AG09319 (cell line): Measurements from ENCODE around the gene VPS33B.
"Not testable (repeated sequence)": the region's sequence is repeated elsewhere in the genome, so short reads cannot be mapped to it uniquely, and the experiment has no call there.

Experiments used
- DNase-seq: peaks from one replicate; pipeline ENCODE4 v3.0.0-alpha.2; 2010; ENCODE audit warnings: low read depth; ENCODE audit errors: extremely low read depth
- CTCF ChIP-seq: IDR thresholded peaks from 2 replicates; pipeline ENCODE4 v1.5.1; 2011; ENCODE audit warnings: low read depth, mild to moderate bottlenecking, inconsistent platforms, low read length, moderate library complexity

Gene VPS33B

DNA sequence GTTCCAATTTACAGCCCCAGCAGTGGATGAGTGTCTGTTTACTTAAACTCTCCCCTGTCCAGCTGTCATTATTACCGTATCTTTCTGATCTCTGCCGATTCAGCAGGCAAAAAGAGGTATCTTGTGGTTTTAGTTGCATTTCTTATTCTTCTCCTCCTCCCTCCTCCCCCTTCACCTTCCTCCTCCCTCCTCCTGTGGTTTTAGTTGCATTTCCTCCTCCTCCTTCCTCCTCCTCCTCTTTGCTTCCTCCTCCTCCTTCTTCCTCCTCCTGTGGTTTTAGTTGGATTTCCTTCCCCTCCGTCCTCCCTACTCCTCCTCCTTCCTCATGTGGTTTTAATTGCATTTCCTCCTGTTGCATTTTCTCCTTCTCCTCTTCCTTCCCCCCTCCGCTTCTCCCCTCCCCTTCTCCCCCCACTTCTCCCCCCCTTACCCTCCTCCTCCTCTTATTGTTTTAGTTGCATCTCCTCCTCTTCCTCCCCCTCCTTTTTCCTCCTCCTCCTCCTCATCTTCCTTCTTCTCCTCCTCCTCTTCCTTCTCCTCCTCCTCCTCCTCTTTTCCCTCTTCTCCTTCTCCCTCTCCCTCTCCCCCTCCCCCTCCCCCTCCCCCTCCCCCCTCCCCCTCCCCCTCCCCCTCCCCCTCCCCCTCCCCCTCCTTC is 25.3 kb upstream of the VPS33B start:
- no peak for TF ChIP-seq CTCF
- DNase-seq, result no peak

GRCh38 chr15:91046056-91046455 is 23.7 kb upstream of the VPS33B start:
- DNase-seq, result not testable (repeated sequence)

DNA sequence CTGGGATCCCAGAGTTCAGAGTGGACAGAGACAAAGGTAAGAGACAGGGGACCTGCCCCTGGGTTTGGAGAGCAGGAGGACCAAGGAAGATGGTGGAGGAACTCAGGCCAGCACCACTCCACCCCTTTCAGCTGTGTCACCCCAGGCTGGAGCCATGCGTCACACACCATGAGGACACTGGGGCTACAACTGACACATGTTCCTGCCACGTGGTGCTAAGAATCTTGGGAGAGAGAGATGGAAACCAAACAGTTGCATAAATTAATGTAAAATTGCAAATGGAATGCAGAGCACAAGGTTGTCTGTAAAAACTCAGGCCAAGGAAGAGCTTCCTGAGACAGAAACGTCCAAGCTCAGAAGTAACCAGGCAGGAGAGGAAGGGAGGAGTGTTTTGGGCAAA is 22.7 kb upstream of the VPS33B start:
- DNase-seq, result no peak
- no peak for TF ChIP-seq CTCF

DNA sequence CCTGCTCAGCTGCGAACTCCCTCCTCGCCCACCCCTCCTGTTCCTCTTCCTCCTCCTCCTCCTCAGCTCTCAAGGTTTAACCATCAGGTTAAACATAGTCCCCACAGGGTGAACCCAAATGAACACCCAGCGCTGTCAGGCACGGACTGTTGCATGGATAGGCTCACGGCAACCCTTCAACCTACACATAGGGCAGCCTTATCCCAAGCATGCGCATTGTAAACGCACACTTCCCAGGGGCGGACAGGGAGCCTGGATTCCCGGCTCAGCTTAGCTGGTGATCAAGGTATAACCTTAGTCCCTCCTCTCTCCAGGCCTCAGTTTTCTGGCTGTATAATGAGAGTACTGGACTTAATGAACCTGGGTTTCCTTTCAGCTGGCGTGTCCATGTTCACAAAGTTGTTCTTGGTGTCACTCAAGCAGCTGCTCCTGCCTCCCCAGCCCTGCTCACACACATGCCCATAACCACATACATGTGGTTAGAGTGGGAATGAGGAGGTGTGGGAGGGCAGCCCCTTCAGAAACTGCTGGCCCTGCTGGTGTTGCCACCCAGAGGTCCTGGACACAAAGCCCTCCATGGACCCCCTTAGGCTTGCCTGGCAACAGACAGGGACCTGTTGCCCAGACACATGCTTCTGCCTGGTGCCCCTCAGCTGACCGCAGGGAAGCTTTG is 20.9 kb upstream of the VPS33B start:
- no peak for TF ChIP-seq CTCF

DNA sequence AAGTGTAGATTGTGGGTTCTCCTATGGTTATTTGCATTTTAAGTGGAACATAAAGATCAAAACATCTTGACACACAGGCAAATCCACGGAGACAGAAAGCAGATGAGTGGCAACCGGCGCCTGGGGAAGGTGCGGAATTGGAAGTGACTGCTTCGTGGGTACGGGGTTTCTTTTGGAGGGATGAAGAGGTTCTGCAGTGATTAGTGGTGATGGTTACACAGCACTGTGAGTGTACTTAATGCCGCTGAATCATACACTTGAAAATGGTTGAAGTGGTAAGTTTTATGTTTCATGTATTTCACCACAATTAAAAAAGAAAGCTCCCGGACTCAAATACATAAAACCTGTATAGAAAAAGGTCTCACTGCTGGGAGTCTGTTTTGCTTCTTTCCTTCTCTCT is 18.5 kb upstream of the VPS33B start:
- no peak for DNase-seq
- TF ChIP-seq CTCF, result no peak

More for the DNA sequence above, 20.9 kb upstream of the VPS33B start:
- no peak for DNase-seq

GRCh38 chr15:91039996-91040395 is 17.6 kb upstream of the VPS33B start:
- no peak for TF ChIP-seq CTCF
- no peak for DNase-seq

DNA sequence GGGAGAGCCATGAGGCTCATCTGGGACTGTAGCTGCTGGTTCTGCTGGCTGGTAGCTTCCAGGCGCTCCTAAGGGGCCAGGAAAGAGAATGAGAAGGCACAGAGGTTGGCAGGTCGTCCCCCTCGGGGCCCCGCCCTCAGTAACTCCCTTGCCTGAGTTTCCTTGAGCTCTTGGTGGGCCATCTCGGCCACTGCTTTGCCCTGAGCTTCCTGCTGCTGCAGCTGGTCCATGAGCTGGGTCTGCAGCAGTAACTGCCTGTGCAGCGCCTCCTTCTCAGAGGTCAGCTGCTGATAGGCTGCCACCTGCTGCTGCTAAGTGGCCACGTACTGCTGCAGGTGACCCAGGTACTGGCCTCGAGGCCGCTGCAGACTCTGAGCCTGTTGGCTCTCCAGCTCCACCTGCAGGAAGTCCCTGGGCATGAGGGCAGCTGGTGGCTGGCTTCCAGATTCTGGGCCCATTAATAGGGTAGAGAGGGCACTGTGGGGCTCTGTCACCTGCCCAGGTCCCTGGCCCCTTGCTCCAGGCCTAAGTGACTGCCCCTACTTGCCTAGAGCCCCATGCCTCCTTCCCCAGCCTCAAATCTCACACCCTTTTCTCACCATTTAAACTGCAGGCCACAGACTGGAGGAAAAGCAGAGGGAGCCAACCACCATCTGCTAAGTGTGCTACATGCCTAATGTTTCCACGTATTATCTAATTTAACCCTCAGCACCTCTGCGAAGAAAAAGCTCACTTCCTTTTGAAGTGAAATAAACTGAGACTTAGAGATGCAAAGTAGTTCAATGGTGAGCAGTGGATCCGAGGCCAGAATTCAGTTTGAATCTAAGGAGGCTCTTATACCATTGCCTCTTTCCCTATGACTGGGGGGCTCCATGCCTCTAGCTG is 10.8 kb upstream of the VPS33B start:
- no peak for DNase-seq
- peak; percentile 45 for TF ChIP-seq CTCF
